Nephron progenitor cell (in vitro differentiated cells): ENCODE measurements around the gene OR52W1.

Experiments
- DNase-seq: peaks from one replicate; pipeline ENCODE4 v3.0.0; 2021
- H3K27ac Mint-ChIP-seq: 2 replicates; pipeline ENCODE4 v1.8.0; 2021; ENCODE audit warnings: mild to moderate bottlenecking, moderate library complexity, mixed read lengths
- H3K27me3 Mint-ChIP-seq: 2 replicates; pipeline ENCODE4 v1.8.0; 2021; ENCODE audit warnings: mild to moderate bottlenecking, low read depth, mixed read lengths; ENCODE audit not compliant: poor library complexity
- H3K36me3 Mint-ChIP-seq: 2 replicates; pipeline ENCODE4 v1.8.0; 2021; ENCODE audit warnings: low read depth, mixed read lengths
- H3K4me1 Mint-ChIP-seq: 2 replicates; pipeline ENCODE4 v1.8.0; 2021; ENCODE audit warnings: mixed read lengths
- H3K4me3 Mint-ChIP-seq: 2 replicates; pipeline ENCODE4 v1.8.0; 2021; ENCODE audit warnings: mild to moderate bottlenecking, moderate library complexity, mixed read lengths
- H3K9me3 Mint-ChIP-seq: 2 replicates; pipeline ENCODE4 v1.8.0; 2021; ENCODE audit warnings: mild to moderate bottlenecking, moderate library complexity, mixed read lengths
- CTCF ChIP-seq: fragments of 200-600 bp; sonication (generic); IDR thresholded peaks from 2 replicates; pipeline ENCODE4 v1.5.0; 2021; ENCODE audit warnings: antibody characterized with exemption

OR52W1 gene

GRCh38 chr11:6223854-6224253, 24.8 kb downstream of the OR52W1 start:
- H3K4me1 Mint-ChIP-seq, result no peaks in the 10 kb centered on the region

GRCh38 chr11:6224421-6224820, 25.4 kb downstream of the OR52W1 start:
- no peak overlapping the region for H3K4me3 Mint-ChIP-seq
- no peak overlapping the region for H3K27ac Mint-ChIP-seq
- DNase-seq, result no peak
- no peaks in the 10 kb centered on the region for H3K9me3 Mint-ChIP-seq
- peaks cover 25% of the 10 kb centered on the region for H3K36me3 Mint-ChIP-seq
- no peaks in the 10 kb centered on the region for H3K27me3 Mint-ChIP-seq
- TF ChIP-seq CTCF, result no peak
- no peaks in the 10 kb centered on the region for H3K4me1 Mint-ChIP-seq

More at GRCh38 chr11:6223854-6224253, 24.8 kb downstream of the OR52W1 start:
- Mint-ChIP-seq H3K27me3 (no peaks in the 10 kb centered on the region), H3K27ac (no peak overlapping the region), H3K4me3 (no peak overlapping the region), H3K36me3 (peaks cover 26% of the 10 kb centered on the region), H3K9me3 (no peaks in the 10 kb centered on the region)
- no peak for DNase-seq
- no peak for TF ChIP-seq CTCF

GRCh38 chr11:6225024-6225423, 26.0 kb downstream of the OR52W1 start:
- Mint-ChIP-seq H3K4me1 (no peaks in the 10 kb centered on the region), H3K27ac (no peak overlapping the region), H3K4me3 (no peak overlapping the region), H3K27me3 (no peaks in the 10 kb centered on the region), H3K9me3 (no peaks in the 10 kb centered on the region), H3K36me3 (peaks cover 22% of the 10 kb centered on the region)
- TF ChIP-seq CTCF, result no peak
- DNase-seq, result no peak

GRCh38 chr11:6225896-6226295, 26.9 kb downstream of the OR52W1 start:
- Mint-ChIP-seq H3K27me3 (no peaks in the 10 kb centered on the region), H3K36me3 (peaks cover 16% of the 10 kb centered on the region), H3K27ac (peak overlapping the region; percentile 18), H3K4me3 (no peak overlapping the region), H3K9me3 (no peaks in the 10 kb centered on the region), H3K4me1 (no peaks in the 10 kb centered on the region)
- no peak for DNase-seq
- no peak for TF ChIP-seq CTCF

- Mint-ChIP-seq H3K4me1 (peaks cover 7% of the 10 kb centered on the region), H3K27ac (no peak overlapping the region), H3K9me3 (no peaks in the 10 kb centered on the region), H3K4me3 (no peak overlapping the region), H3K27me3 (no peaks in the 10 kb centered on the region), H3K36me3 (peaks cover 16% of the 10 kb centered on the region)
- TF ChIP-seq CTCF, result no peak
- no peak for DNase-seq
Measured at GRCh38 chr11:6228520-6228919, 29.5 kb downstream of the OR52W1 start.

GRCh38 chr11:6229911-6230310, 30.9 kb downstream of the OR52W1 start:
- no peak for TF ChIP-seq CTCF
- Mint-ChIP-seq H3K4me3 (no peak overlapping the region), H3K27ac (no peak overlapping the region), H3K36me3 (peaks cover 16% of the 10 kb centered on the region), H3K4me1 (peaks cover 17% of the 10 kb centered on the region), H3K27me3 (peaks cover 2% of the 10 kb centered on the region), H3K9me3 (no peaks in the 10 kb centered on the region)
- no peak for DNase-seq
